ENCODE data around the gene IREB2.
A peak's percentile ranks its signal among the peaks of the same experiment; 100 is the strongest.

Gene IREB2

GRCh38 chr15:78415284-78415683 lies 22.7 kb upstream of the IREB2 start:
- TF ChIP-seq CTCF (IDR thresholded peaks at IDR 0.05; ENCODE audit: insufficient read depth, low read length) (peak; percentile 20), POLR2AphosphoS5 (IDR thresholded peaks at IDR 0.05; ENCODE audit: low read depth) (no peak)
- no peak for DNase-seq (ENCODE audit: low read depth in 1 of 2, low spot score in 1 of 2)
- H3K27me3 ChIP-seq (ENCODE audit: insufficient read depth, poor library complexity, severe bottlenecking): no peaks in the 10 kb centered on the region
- no peak overlapping the region for H3K27ac ChIP-seq (replicated peaks)
- H3K4me3 ChIP-seq (replicated peaks; ENCODE audit: insufficient read depth, low read length): no peak overlapping the region

GRCh38 chr15:78417754-78418630 lies 20.0 kb upstream of the IREB2 start:
- TF ChIP-seq POLR2AphosphoS5 (IDR thresholded peaks at IDR 0.05; ENCODE audit: low read depth) (no peak), GABPA (IDR thresholded peaks at IDR 0.05; ENCODE audit: low read depth) (no peak), CTCF (IDR thresholded peaks at IDR 0.05; ENCODE audit: insufficient read depth, low read length) (no peak), SPI1 (IDR thresholded peaks at IDR 0.05; ENCODE audit: borderline replicate concordance, low read depth) (no peak), REST (IDR thresholded peaks at IDR 0.05; ENCODE audit: insufficient replicate concordance, low read depth) (no peak)
- DNase-seq (ENCODE audit: low read depth in 1 of 2, low spot score in 1 of 2): no peak
- no peak overlapping the region for H3K27ac ChIP-seq (replicated peaks)
- no peaks in the 10 kb centered on the region for H3K27me3 ChIP-seq (ENCODE audit: insufficient read depth, poor library complexity, severe bottlenecking)
- H3K4me3 ChIP-seq (replicated peaks; ENCODE audit: insufficient read depth, low read length): no peak overlapping the region

GRCh38 chr15:78418686-78419085 lies 19.3 kb upstream of the IREB2 start:
- Histone ChIP-seq H3K4me3 (replicated peaks; ENCODE audit: insufficient read depth, low read length) (no peak overlapping the region), H3K27ac (replicated peaks) (no peak overlapping the region), H3K27me3 (ENCODE audit: insufficient read depth, poor library complexity, severe bottlenecking) (no peaks in the 10 kb centered on the region)
- TF ChIP-seq SPI1 (IDR thresholded peaks at IDR 0.05; ENCODE audit: borderline replicate concordance, low read depth): no peak
- no peak for TF ChIP-seq GABPA (IDR thresholded peaks at IDR 0.05; ENCODE audit: low read depth)
- no peak for DNase-seq (ENCODE audit: low read depth in 1 of 2, low spot score in 1 of 2)

GRCh38 chr15:78419367-78419766 lies 18.6 kb upstream of the IREB2 start:
- H3K27me3 ChIP-seq (ENCODE audit: insufficient read depth, poor library complexity, severe bottlenecking): no peaks in the 10 kb centered on the region
- DNase-seq (ENCODE audit: low read depth in 1 of 2, low spot score in 1 of 2): no peak
- H3K4me3 ChIP-seq (replicated peaks; ENCODE audit: insufficient read depth, low read length): no peak overlapping the region
- TF ChIP-seq REST (IDR thresholded peaks at IDR 0.05; ENCODE audit: insufficient replicate concordance, low read depth): no peak
- no peak for TF ChIP-seq GABPA (IDR thresholded peaks at IDR 0.05; ENCODE audit: low read depth)
- no peak for TF ChIP-seq SPI1 (IDR thresholded peaks at IDR 0.05; ENCODE audit: borderline replicate concordance, low read depth)
- no peak for TF ChIP-seq CTCF (IDR thresholded peaks at IDR 0.05; ENCODE audit: insufficient read depth, low read length)
- TF ChIP-seq POLR2AphosphoS5 (IDR thresholded peaks at IDR 0.05; ENCODE audit: low read depth): no peak
- no peak overlapping the region; the same call in 1 of the 2 replicates for H3K27ac ChIP-seq (replicated peaks)
